GM12891 (cell line): ENCODE results near the gene CAMSAP3.

Experiments
- POLR2A ChIP-seq: IDR thresholded peaks from 2 replicates; pipeline ENCODE4 v1.6.1; 2011; ENCODE audit warnings: low read depth, low read length, control low read depth
- POLR2AphosphoS5 ChIP-seq: IDR thresholded peaks from 2 replicates; pipeline ENCODE4 v1.6.1; 2011; ENCODE audit warnings: low read depth, low read length, control low read depth

DNA sequence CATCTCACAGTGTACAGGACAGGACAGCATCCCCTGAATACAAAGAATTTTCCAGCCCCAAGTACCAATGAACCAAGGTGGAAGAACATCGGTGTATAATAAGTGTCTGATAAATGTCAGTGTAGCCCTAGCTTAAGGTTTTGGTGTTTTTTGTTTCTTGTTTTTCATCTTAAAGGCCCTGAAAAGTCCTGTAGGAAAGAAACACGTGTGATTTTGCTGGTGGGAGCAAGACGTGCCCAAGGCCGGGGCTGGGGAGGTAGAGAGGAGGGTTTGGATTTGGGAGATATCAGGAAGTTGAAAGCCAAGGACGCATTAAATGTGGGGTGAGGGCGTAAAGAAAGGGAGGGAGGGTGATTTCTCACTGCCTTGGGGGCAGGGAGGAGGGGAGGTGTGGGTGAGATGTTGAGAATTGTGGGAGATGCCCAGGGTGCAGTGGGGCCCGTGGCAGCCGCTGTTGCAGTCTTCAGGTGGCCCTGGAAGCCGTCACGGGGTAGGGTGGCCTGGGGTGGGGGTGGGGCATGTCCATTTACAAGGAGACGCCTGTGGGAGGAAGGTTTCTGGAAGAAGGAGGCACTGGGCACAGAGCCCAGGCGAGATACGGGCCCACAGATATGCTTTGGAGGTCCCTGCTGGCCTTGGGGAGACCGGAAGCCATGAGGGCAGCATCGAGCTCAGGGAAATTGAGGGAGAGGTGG lies 6.7 kb downstream of the CAMSAP3 start:
- TF ChIP-seq POLR2AphosphoS5 (no peak), POLR2A (no peak)
